ENCODE data around the gene ELMOD3.
A peak's percentile ranks its signal among the peaks of the same experiment; 100 is the strongest.
"Not testable (repeated sequence)": the region's sequence is repeated elsewhere in the genome, so short reads cannot be mapped to it uniquely, and the experiment has no call there.

Gene ELMOD3

DNA sequence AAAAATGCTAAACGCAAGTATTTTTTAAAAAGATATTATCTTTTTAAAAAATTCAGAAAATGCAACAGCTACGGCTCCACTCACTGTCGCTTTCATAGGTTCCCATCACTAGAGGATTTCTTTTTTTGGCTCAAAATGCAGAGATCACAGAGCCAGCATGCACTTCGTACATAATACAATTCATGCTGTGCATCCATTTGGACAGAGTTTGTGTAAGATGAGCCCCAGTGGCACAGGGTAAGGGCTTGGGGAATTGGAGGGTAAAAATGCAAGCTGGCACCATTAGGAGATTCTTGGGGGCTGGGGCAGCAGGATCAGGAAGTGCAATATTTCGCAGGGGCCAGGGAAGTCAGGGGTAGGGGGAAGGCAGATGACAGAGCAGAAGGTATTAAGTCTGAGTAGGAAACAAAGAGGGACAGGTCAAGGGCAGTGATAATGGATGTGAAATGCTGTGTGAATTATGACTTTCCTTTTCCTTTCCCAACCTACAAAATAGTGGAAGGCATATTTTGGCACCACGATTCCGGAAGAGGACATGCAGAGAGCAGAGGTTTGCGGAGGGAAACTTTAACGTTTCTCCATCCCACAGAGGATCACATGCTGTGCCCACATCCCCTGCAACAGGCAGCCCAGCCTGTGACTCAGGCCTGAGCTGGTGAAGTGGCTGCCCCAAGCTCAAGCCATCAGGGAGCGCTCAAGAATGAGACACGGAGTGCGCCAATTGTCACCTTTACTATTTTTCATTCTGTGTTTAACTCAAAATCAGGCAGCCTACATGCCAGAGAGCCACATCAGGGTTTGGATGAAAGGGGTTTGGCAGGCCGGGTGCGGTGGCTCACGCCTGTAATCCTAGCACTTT is 50.9 kb downstream of the ELMOD3 start:
- no peak for DNase-seq

DNA sequence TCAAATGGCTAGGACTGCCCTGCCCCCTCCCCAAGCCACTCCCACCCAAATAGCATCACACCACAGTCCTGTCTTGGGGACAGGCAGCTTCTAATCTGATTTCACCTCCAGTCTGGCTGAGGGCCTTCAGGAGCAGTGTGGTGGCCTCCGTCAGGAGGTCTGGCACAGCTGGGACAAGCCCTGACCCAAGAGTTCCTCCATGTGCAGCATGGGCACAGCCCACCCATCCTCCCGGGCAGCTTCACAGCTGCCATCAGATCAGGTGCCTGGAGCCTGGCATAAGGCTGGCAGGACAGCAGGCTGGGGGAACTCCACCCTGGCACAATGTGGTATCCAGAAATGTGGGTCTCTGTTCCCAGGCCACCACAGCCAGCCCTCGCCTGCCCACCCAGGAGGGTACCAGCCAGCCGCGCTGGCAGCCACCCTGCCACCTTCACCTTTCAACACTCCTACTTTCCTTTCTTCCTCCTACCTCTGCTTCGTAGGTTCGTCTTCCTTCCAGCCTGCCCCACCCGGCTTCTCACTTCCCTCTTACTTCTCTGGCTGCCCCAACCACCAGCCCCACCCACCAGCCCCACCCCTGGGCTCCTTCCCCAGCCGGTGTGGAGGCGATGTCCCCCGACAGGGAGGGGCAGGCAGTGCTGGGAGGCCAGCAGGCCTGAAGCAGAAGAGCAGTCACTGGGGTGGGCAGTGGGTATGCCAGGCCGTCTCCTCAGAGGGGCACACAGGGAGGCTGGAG is 55.4 kb downstream of the ELMOD3 start, which contains the start of gene CAPG:
Gene CAPG, minus strand, starts transcription at position 522 of the 739 bp plus-strand sequence. CDS start 8,221 bp downstream, outside the sequence.
- DNase-seq = no peak

DNA sequence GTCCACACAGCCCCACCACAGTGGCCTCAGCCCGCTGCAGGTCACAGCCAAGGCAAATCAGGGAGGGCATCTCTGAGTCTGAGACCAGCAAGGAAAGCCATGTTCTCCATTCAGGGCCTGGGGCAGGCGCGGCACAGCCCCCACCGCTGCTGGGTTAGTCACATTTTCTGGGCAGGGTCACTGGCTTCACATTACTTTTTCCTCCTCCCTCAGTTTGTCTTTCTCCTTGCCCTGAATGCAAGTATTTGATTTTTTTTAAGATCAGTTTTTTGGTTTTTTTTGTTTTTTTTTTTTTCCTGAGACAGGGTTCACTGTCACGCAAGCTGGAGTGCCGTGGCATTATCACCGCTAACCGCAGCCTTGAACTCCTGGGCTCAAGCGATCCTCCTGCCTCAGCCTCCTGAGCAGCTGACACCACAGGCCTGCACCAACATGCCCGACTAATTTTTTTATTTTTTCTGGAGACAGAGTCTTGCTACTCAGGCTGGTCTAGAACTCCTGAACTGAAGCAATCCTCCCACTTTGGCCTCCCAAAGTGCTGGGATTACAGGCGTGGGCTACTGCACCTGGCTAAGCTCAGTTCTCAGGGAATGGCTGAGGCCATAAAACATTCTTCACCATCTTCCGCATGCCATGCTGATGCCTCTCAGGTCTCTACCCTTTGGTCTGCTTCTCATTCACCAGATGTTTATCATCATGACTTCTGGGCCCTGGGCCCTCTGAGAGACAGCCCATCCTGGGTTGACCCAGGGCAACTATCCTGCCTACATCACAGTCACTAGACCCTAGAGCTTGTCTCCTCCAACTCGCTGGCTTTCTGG is 56.2 kb downstream of the ELMOD3 start:
- no peak for DNase-seq

DNA sequence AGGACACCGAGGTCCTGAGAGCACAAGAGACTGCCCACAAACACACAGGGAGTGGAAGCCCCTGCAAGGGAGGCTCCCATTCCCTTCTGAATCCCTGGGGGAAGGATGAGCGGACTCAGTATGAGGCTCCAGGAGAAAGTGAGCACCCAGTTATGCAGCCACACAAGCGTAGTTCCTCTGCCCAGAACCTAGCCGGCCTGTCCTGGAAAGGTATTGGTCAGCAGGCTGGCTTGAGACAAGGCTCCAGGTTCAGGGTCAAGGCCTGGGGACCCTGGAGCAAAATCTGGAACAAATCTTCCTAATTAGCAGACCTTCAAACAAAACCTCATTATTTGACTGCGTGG is 56.8 kb downstream of the ELMOD3 start:
- no peak for DNase-seq

DNA sequence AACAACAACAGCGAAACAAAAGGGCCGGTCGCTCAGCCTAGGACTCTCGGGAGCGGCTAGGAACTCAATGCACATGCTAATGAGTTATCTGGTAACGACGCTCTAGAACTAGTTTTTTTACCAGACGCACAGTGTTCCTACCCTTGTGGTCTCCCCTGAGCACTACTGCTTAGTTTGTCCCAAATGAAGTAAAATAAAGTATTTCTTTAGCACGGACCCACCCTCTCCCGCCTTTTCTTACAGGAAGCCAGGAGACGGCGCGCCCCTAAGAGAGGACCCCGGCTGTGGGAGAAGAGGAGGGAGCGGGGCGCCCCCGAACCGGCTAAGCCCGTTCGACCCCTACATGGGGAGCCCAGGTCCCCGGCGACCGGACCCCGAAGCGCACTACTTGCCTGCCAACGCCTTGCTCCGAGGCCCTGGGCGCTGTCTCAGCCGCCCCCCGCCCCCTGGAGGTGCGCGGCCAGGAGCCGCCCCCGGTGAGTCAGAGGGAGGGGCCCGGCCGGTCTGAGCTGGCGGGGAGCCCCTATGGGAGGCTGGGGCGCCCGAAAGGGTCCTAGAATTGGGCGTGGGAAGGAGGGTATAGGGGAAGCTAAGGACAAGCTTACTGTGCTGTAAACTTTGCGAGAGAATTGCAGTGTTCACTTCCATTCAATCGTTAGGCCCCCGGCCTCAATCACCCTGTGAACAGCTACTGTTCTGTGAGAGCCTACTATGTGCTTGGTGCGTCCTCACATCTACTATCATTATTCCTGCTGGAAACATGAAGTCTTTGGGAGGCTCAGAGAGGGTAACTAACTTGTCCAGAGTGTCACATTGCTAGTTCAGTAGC is 59.2 kb downstream of the ELMOD3 start:
- DNase-seq = peak; percentile 43

DNA sequence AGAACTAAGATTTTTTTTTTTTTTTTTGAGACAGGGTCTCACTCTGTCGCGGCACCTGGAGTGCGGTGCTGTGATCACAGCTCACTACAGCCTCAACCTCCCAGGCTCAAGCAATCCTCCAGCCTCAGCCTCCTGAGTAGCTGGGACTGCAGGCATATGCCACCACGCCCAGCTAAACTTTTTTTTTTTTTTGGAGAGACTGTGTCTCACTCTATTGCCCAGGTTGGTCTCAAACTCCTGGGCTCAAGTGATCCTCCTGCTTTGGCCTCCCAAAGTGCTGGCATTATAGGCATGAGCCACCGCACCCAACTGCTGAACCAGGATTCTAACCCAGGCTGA is 59.8 kb downstream of the ELMOD3 start:
- not testable (repeated sequence) for DNase-seq

DNA sequence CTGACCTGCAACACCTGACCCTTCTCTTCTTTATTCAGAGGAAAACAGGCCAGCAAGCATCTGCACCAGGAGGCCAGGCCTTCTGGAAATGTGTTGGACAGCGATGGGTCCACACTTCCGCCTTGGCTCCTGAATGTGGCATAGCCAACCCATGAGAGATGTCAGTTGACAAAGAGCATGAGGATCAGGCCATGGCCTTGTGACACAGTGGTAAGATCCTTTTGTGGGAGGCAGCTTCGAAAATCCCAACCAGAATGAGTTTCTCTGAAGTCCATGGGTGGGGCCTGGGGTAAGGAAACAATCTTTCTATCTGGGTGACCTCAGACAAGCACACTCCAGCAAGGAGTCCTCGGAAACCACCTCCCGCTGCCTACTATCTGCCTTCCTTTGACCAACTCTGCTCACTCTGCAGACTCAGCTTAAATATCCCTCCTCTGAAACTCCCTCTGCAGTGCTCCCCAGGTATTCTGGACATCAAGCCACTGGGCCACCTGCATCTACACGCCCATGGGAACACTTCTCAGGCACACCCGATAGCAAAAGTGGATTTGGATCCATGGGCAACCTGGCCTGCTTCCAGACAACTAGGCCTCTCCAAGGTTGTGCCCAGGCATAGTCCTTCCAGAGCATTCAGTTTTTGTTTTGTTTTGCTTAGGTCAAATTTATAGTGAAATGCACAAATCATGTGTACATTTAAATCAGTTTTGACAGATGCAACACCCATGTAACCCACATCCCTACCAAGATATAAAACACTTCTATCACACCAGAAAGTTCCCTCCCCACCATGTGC is 60.4 kb downstream of the ELMOD3 start:
- DNase-seq = no peak

DNA sequence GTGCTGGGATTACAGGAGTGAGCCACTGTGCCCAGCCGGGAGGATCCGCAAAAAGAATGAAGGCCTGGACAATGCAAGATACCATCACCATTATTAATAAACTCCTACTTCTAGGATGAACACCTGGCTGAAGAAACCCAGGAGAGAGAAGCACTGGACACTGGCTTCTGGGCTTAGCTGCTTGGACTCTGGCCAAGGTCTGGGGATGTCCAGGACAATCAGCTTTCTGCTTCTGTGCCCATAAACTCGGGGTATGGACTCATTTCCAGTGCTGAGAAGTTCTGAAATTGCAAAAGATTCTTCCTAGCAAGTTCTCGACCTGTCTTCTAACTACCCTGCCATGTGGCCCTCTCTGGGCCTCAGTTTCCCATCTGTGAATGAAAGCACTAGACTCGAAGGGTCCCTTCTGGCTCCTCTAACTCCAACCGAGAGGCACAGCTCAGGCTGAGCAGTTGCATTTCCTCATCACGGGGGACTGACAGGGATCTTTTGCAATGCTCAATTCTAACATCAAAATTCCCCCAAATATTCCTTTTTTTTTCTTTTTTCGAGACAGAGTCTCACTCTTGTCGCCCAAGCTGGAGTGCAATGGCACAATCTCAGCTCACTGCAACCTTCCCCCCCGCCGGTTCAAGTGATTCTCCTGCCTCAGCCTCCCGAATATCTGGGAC is 61.5 kb downstream of the ELMOD3 start:
- DNase-seq = no peak

DNA sequence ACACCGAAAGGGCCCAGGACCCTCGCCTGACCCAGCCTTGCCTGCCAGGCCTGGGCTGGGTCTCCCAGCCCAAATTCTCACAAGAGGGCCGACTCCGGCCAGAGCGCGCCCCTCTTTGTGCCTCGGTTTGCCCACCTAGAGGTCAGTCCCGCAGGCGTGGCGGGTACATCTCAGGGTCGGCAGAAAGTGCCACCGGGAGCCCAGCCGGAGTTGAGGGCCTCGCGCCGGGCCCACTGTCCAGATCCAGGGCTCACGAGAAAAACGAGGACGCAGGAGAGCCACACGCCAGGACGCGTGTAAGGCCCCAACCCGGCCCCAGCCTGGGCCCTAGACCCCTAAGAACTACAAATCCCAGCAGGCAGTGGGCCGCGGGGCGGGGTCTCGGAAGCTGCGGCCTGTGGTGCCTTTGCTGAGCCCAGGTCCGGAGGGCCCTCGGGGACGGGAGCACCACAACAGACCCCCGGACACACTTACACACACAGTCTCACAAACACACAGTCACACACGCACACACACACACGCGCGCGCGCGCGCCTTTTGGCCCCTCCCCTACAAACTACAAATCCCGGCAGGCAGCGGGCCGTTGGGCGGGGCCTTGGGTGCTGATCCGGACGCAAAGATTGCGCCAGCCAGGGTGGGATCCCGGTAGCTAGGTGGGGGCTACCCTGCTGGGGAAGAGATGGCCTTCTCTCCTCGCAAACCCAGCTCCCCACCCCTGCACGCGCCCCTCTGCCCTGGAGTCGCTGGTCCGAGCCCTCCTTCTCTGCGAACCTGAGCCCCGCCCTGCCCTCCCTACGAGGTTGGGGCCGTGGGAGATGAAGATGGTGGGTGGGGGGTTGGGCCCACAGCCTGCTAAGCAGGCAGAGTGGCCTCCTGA is 63.8 kb downstream of the ELMOD3 start, which contains the start of gene SH2D6:
Gene SH2D6, plus strand, starts transcription at position 583 of the 877 bp plus-strand sequence. CDS start 10,752 bp downstream, outside the sequence.
- DNase-seq = peak; percentile 77

DNA sequence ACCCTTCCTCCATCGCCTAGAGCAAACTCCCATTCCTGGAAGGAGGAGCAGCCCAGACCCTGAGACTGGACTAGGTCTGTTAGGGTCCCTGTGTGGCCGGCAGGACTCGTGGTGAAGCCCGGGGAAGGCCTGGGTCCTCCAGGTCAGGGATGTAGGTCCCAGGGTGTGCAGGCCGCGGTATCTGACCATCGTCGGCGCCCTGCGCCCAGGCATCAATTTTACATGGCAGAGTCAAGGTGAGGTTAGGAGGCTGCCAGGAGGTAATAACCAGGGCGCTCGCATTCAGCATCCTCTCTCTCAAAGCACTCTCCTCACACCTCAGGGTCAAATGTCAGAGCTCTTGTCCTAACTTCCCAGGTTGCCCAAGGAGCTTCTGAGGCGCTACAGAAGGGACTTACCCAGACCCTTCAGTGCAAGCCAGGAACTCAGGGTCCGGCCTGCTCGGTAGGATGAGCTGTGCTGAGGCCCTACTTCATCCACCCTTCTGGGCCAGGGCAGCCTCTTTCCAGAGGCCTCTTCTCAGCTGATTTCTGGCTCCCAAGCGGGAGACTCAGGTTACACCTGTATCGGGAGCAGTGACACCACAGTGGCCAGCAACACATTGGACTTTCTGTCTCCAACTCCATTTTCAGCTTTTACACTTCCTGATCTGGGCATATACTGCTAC is 64.6 kb downstream of the ELMOD3 start:
- DNase-seq = no peak

DNA sequence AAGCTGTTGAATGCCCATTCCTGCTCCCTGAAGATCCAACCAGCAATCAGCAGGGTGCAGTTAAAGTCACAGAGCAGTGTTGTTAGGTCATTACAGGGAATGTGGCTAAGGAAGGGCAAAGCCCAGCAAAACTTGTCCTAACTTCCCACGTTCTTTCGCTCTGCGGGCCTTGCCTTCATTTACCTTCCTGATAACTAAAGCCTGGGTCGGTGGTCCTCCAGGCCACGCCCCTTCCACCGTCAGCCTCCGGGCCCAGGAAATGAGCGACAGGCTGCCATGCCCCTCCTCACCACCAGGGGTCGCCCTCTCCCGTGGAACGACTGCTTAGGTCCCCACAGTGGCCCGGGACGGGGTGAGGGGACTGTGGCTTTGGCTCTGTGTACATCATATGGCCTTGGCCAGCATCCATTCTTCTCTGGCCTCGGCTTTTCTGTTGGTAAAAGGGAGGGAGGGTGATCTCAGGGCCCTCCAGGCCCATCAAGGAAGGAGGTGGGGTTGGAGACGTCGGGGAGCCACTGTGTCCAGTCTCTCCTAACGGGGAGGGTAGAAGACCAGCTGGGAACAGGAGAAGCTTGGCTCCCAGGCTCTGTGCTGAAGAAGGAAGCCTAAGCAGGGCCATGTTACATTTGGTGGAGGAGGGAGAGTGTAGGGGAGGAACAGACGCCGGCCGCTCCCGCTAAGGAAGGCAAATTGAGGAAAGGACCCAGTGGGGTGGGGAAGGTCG is 66.1 kb downstream of the ELMOD3 start:
- peak; percentile 78 for DNase-seq

DNA sequence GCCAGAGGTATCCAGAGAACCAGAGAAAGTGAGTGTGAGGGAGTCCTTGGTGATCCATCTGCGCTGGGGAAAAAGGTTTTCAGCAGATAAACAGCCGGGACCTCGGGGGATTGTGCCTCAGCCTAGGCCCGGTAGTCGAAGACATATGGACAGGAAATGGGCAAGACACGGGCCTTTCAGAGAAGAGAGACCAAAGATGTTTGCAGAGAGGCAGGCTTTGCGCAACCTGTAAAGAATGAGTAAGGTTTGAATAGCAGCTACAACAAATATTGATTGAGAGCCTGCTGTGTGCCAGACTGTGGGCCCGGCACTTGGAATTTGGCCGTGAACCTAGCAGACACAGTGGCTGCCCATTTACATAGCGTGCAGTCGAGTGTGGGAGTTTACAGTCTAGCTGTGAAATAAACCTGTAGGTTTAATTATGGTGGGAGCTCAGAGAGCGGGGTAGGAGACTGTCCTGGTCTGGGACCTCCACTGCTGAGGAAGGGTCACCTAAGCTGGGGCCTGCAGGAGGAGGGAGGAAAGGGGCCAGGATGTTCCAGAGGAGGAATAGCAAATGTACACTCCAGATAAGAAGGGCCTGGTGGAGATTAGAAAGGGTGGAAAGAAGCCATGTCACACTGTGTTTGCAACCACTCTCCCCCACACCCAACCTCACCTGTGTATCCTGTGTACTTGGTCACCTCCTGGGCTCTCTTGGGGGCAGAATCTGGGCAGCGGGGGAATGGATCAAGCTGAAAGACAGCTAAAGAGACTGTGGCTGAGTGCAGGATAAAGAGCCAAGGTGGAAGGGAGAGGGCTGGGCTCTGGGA is 66.9 kb downstream of the ELMOD3 start:
- DNase-seq = no peak

DNA sequence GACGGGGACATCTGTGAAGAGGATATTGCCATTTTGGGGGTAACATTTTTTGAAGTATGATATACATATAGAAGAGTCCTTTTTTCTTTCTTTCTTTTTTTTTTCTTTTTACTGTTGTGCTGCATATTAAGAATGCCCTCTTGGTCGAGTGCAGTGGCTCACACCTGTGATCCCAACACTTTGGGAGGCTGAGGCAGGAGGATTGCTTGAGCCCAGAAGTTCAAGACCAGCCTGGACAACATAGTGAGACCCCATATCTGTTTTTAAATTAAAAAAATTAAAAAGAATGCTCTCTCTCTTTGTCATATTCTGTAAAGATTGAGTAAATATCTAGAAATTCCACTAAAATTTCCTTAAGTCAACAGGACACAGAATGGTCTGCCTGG is 67.5 kb downstream of the ELMOD3 start:
- DNase-seq = no peak

DNA sequence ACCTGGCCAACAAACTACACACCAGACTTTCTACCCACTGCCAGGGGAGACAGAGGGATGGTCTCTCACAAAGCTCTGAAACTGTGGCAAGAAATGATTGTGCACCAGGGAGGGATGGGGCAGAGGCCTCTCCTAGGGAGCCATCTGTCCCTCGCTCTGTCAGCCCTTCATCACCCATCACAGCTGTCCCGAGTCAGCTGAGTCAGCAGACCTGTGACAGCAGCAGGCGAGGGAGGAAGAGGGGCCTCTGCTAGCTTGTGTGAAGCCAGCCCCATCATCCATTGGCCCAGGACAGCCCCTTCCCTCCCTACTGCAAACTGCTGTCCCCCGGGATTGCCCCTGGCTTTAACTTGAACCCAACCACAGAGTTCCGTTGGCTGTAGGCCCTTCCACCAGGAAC is 69.0 kb downstream of the ELMOD3 start:
- no peak for DNase-seq

DNA sequence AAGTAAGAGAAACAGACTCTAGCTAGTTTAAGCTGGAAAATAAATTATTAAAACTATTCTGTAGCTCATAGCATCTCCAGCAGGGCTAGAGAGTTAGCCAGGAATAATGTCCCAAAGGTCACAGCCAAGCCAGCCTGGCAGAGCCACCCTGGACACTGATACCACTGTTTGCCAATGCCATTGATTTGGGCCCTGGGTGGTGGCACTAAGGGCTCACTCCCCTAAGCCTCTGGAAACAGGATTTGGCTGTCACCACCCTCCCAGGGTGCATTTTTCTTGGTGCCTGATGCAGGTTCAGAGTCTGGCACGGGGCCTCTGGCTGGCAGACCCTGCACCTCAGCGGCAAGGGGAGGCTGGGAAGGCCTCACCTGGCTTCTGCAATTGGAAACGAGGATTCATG is 71.0 kb downstream of the ELMOD3 start:
- no peak for DNase-seq

DNA sequence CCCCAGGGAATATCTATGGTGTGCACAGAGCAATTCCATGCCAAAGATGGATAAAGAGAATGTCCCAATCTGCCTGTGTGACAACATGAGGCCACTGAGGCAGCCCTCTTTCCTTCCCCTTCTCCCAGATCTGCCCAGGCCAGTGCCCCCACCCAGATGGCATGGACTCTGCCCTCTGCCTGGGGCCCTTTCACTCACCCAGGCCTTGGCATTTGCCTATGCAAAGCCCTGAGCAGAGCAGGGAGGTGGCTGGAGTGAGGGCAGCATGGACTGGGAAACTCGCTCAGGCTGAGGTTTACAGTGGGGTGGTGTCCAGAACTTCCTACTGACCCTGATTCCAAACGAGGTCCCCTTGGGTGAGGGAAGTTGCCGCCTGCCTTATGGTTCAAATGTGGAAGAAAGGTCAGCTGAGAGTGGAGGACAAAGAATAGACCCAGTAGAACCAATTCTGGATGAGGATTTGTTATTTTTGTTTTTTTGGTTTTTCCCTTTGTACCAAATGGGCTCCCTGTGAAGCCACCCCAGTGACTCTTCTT is 72.8 kb downstream of the ELMOD3 start:
- DNase-seq = no peak

DNA sequence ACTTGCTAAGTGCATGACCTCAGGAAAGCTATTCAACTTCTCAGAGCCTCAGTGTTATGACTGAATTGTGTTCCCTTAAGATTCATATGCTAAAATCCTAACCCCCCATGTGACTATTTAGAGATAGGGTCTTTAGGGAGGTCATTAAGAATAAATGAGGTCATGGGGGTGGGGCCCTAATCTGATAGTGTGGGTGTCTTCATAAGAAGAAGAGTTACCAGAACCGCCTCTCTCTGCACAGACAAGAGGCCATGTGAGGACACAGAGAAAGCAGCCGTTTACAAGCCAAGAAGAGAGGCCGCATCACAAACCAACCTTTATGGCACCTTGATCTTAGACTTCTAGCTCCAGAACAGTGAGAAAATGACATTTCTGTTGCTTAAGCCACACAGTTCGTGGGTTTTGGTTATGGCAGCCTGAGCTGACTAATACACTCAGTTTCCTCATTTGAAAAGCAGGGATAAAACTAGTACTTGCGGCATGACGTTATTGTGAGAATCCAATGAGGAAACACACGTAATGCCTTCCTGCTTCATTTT is 73.8 kb downstream of the ELMOD3 start:
- no peak for DNase-seq

Data from NCI-H1436 (cell line).